Stimulated activated naive CD4-positive, alpha-beta T cell treated with Interleukin-2 at 50 U/mL for 16 hours (primary cell): ENCODE results near the gene DIAPH2.
"Not testable (repeated sequence)": the region's sequence is repeated elsewhere in the genome, so short reads cannot be mapped to it uniquely, and the experiment has no call there.

Experiments used
- DNase-seq: peaks from one replicate; lab custom pipeline; 2025; lab: John Stamatoyannopoulos, UW

The DIAPH2 gene

DNA sequence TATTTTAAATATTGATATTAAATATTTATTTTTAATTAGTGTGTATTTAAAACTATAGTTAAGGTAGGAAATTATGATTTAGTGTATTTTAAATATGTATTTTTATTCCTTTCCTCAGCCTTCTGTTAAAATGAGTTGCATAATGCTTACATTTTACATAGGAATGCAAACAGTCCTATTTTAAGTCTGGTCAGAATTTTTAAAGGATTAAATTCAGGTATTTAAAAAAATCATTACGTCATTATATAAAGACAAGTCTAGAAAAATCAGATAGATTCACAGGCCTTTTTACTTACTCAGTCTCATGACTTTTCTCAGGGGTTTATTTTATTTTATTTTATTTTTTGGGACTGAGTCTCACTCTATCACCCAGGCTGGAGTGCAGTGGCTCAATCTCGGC, 148.7 kb downstream of the DIAPH2 start:
- DNase-seq: no peak

DNA sequence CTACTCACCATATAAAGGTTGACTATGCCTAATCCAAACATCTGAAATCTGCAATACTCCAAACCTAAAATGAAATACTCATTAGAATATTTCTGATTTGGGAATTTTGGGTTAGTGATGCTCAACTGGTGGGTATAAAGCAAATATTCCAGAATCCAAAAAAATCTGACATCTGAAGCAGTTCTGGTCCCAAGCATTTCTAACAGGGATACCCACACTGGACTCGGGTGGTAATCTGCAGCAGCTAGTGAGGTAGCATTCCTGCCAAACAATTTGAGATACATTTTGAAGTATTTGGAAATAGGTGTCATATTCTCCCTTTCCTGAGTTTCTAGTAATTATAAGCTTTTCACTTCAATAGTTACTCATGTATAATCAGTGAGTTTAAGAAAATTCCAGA, 149.5 kb downstream of the DIAPH2 start:
- no peak for DNase-seq

DNA sequence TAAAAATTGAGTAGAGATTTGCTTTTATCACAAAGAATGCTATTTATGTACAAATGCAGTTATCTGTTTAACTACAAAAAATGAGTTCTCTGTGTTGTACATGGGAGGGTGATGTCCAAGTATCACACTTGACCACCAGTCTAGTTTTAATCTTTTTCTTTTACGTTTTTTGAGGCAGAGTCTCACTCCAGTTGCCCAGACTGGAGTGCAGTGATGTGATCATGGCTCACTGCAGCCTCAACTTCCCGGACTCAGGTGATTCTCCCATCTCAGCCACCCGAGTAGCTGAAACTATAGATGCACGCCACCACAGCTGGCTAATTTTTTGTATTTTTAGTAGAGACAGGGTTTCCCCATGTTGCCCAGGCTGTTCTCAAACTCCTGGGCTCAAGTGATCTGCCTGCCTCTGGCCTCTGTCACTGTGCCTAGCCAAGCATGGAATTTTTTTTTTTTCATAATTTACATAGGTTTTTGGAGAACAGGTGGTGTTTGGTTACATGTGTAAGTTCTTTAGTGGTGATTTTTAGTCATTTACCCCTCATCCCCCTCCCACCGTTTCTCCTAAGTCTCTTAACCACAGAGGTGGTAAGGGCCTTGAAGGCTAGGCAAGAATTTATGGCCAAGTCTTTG, 151.1 kb downstream of the DIAPH2 start:
- DNase-seq: no peak

DNA sequence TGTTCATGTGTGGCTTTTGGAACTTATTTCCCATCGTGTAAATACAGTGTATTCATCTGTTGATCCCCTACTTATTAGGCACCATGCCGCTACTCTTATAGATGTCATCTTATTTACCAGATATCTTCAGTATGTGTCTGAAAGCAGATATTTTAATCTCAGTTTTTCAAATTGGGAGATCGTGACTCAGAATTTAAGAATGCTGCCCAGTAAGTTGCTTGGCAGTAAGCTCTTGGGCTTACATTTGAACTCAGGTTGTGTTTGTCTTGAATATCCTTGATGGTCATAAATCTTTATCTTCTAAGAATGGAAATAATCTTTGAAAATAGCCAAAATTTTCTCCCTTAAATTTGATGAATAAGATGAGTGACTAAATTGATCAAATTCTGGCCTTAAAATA, 153.2 kb downstream of the DIAPH2 start:
- no peak for DNase-seq

DNA sequence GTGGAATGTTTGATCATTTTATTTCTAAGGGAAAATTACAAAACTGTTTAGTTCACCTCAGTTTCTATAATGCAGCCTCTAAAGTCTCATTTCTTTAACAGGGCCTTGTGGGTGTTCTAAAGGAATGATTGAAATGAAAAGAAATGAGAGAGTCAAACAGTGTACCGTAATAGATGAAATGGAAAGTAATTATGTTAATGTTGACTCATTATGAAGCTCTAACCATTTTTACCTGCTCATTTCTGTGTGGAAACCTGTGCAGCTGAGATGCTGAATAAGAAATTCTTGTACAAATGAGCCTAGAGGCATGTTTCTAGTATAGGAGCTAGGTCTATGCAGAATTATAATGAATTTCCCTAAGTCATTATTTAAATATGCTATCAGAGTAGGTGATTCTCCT, 153.9 kb downstream of the DIAPH2 start:
- DNase-seq: no peak

DNA sequence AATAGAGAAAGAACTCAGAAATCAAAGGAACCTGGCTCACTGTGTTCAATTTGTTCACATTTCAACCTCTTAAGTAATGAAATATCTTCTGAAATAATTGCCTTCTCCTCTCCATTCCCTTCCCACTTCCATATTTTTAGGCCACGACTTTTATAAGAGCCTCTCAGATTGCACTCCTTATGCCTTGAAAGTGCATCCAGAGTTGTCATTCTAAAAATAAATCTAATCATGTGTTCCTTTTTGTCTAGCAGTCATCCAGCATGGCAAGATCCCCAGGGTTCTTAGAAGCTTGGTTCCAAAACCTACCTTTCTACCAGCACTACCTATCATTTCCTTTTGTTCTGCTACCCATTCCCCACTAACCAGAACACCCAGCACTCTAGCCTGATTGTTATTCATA, 156.7 kb downstream of the DIAPH2 start:
- no peak for DNase-seq

DNA sequence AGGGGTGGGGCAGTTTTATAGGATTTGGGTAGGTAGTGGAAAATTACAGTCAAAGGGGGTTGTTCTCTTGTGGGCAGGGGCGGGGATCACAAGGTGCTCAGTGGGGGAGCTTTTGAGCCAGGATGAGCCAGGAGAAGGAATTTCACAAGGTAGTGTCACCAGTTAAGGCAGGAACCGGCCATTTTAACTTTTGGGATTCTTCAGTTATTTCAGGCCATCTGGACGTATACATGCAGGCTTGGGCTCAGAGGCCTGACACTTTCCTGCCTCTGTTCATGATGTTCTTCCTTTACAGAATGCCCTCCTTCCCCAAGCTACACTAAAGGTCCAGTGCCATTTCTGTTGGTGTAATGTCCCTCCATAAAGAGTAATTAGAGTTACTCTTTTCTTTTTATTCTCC, 157.2 kb downstream of the DIAPH2 start:
- not testable (repeated sequence) for DNase-seq

DNA sequence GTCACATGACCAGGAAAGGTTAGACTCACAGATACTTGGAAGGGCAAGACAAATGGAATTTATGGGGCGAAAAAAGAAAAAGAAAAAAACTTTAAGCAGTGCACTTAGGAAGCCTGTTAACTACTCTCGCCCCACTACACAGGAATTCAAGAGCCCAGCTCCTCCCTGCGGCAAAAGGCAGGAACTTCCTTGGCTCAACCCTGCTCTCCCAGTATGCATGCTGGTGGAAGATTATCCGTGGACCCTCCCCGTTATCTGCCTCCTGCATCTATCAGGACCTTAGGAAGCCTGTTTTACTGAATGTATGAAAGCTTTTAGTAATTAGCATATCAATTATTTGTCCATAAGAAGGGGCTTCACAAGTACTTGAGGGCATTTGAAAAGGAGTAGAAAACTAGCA, 158.9 kb downstream of the DIAPH2 start:
- DNase-seq: no peak

DNA sequence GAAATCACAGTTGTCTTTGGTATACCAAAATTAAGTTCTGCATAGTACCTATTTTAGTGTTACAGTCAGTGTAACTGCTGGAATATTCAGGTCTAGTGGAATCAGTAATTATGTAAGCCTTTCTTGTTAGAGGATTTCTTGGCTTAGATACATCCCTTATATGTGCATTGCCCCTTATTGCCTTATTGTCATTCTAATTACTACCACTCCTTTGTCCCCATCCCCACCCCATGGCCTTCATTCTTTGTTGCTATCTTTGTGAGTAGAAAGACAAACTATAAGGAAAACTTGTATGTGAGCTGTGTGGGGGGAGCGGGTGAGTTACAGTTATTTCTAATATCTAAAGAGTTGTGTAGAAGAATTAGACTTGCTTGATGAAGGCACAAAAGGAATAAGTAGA, 162.2 kb downstream of the DIAPH2 start:
- DNase-seq: no peak

DNA sequence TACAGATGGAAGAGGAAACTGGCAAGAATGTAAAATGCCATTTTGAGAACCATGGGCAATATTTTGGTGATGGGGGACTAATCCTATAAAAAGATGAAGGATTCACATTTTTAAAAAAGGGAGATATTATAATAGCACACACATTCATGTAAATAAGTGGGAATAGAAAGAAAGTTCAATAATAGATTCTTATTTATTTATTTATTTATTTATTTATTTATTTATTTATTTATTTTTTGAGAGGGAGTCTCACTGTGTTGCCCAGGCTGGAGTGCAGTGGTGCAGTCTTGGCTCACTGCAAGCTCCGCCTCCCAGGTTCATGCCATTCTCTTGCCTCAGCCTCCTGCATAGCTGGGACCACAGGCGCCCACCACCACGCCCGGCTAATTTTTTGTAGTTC, 174.8 kb downstream of the DIAPH2 start:
- not testable (repeated sequence) for DNase-seq

DNA sequence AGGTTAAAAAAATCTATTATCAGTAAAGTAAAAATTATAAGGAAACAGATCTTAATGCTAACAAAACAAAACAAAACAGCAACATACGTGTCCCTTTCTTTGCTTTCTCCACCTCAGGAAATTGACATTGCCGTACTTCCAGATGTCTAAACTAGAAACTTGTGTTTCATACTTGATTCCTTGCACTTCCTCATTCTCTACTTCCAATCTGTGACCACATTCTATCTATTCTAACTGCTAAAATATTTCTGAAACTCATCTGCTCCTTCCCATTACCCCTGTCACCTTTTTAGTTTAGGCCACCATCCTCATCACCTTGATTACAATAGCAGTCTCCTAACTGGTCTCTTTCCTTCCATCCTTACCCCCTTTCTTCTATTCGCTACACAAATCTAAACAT, 176.6 kb downstream of the DIAPH2 start:
- DNase-seq: no peak

DNA sequence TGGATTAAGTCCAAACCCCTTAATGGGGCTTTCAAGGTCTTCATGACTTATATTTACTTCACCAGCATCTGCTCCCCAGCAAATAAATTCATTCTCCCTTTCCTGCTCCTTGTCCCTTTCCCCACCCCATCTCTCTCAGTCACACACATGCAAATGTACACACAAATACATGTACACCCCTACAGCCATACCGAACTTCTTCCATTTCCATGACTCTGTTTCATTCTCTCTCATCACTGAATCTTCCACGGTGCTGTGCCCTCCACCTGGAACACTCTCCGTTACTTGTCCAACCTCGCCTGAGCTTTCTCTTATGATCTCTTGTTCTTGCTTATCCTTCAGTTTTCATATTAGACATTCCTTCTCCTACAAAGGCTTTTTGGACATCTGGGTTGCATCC, 177.0 kb downstream of the DIAPH2 start:
- DNase-seq: no peak

DNA sequence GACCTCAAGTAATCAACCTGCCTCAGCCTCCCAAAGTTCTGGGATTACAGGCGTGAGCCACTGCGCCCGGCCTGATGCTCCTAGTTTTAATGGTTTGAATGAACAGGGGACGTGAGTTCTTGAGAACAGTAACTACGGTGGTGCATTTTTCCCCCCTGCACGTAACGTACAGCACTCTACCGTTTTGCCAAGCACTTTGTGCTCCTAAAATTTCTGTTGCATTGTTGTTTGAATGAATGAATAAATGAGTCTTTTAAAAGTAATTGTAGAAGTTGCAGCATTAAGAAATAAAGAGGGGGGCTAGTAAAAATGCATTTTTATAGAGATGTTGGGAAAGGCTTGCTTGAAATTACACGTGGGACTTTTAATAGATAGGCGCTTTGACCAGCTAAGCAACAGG, 199.0 kb downstream of the DIAPH2 start, which contains the start of gene RPA4:
Gene RPA4, plus strand, starts transcription at position 301 of the 400 bp plus-strand sequence. CDS start 403 bp downstream, outside the sequence.
- DNase-seq: no peak

DNA sequence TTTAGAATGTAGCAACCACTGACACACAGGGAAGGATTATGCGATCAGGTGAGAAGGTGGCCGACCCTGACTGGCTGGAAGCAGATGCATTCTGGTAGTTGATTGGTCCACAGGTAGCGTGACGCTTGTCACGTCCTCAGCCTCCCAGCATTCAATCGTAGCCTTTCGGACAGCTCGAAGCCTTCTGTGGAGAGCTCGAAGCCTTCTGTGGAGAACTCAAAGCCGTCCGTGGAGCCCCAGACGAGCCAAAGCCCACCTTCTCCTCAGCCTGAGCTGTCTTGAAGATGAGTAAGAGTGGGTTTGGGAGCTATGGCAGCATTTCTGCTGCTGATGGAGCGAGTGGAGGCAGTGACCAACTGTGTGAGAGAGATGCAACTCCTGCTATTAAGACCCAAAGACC, 199.4 kb downstream of the DIAPH2 start:
- no peak for DNase-seq

DNA sequence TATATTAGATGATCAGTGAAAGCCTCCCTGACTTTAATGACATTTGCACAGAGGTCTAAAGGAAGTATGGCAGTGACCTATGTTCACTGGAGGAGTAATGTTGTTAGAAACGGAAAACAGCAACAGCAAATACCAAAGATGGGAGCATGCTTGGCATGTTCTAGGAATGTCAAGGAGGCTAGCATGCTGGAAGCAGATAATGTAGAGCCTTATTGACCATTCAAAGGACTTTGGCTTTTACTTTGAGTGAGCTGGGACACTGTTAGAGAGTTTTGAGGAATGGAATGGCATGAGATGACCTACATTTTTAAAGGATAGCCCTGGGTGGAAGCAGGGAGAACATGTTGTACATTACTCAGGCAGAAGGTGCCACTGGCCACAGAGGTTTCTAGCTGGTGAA, 205.1 kb downstream of the DIAPH2 start:
- no peak for DNase-seq

DNA sequence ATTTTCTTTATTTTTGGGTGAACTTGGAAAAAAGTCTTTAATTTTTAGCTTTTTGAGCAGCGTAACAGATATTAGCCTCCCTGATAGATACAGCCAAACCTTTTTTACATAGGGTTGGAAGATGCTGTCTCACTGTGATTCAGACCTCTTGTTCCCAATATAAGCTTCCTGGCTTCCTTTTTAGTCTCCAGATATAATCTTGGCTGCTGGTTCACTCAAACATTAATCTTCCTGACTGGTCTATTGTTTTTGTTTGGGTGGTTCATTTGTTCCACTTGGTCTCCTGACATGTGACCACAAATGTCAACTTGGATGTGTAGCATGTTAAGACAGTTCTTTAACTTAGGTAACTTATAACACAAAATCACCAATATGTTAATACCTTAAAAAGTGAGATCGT, 222.1 kb downstream of the DIAPH2 start:
- DNase-seq: no peak

DNA sequence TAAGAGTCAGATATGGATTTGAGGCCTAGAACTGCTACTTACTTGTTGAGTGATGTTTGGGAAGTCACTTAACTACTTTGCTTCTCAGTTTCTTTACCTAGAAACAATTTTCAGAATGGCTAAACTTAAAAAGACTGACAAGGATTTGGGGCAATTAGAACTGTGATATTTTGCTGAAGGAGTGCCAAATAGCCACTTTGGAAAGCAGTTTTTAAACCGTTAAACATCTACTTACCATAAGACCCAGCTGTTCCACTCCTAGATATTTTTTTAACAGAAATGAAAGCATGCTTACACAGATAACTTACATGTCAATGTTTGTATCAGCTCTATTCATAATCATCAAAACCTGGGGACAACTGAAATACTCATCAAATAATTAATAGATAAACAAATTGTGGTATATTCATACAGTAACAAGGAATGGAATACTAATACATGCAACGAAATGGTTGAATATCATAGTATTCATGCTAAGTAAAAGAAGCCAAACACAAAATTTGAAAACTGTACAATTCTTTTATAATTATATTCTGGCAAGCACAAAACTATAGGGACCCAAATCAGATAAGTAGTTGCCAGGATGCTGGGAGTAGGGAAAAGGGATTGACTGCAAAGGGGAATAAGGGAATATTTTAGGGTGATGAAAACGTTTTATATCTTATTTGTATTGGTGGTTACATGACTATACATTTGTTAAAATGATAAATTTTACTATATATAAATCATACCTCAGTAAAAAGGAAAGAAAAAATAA, 223.1 kb downstream of the DIAPH2 start:
- no peak for DNase-seq

DNA sequence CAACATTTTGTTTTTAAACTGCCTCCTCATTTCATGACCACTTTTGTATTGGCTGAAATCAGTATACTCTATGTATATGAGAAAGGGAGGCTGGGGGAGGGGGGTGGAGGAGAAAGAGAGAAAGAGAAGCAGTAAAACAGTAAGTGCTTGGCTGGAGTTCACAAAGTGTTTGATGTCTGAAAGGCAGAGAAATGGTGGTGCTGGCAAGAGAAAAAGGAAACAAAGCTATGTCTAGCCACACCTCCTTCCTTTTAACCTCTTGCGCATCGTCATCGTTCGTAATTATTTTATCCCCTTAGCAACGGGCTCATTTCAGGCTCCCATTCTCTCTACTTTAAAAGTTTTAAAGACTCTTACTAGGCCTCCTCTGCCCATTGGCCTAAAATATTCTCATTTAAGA, 224.6 kb downstream of the DIAPH2 start:
- no peak for DNase-seq

DNA sequence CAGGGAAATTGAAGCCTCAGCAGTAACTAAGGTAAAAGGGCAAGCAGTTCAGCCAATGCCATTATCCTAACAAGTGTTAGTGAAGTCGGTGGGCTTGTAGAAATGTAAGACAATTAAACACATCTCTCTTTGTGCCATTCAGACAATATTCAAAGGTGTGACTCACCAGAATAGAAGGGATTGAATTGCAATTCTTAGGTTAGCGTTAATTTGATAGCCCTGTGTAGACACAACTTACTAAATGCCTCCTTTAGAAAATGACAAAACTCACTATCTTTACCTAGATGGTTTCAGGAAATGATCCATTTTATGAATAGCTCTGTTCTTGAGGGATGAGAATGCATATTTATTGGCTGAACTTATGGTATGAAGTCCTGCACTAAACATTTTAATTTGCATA, 234.2 kb downstream of the DIAPH2 start:
- DNase-seq: no peak

DNA sequence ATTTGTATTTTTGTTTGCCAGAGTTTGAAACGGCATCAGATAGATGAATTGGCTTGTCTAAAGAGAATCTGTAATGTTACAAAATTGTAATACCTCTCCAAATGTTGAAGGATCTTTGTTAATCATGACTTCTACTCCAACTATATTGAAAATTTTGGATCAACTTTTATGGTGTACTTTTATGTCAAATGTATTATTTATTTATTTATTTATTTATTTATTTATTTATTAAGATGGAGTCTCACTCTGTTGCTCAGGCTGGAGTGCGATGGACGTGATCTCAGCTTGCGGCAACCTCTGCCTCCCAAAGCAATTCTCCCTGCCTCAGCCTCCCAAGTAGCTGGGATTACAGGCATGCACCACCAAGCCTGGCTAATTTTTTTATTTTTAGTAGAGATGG, 235.0 kb downstream of the DIAPH2 start:
- no peak for DNase-seq

DNA sequence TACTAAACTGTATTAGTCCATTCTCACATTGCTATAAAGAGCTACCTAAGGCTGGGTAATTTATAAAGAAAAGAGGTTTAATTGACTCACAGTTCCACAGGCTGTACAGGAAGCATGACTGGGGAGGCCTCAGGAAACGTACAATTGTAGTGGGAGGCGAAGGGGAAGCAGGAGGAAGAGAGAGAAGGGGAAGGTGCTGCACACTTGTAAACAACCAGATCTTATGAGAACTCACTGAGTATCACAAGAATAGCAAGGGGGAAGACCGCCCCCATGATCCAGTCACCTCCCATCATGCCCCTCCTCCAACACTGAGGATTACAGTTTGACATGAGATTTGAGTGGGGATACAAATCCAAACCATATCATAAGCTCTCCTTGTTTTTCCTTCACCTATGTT, 239.9 kb downstream of the DIAPH2 start:
- no peak for DNase-seq

DNA sequence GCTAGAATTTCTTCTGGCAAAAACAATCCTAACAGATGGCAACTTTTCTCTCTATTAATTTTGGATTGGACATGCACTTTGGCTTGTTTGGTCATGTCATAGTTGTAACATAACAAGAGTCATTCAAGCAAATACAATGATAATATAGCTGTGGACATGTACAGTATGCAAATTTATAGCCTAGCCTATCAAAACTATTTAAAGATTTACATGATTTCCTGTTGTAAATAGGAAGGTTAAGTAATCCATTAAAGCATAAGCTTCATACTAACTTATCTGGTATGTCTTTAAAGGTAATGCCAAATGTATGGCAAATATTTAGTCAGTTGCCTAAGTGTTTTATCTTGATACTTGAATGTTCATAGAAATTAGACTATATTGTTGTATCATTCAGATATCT, 244.4 kb downstream of the DIAPH2 start:
- no peak for DNase-seq

DNA sequence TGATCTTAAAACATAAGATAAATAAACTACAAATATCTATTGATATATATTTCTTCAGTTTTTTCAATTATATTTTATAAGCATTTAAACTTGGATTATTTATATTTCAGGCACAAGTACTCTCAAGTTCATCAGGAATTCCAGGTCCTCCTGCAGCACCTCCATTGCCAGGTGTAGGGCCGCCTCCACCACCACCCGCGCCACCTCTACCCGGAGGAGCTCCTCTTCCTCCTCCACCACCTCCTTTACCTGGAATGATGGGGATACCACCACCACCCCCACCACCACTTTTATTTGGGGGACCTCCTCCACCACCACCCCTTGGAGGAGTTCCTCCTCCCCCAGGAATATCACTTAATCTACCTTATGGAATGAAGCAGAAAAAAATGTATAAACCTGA, 273.1 kb downstream of the DIAPH2 start:
- DNase-seq: no peak

DNA sequence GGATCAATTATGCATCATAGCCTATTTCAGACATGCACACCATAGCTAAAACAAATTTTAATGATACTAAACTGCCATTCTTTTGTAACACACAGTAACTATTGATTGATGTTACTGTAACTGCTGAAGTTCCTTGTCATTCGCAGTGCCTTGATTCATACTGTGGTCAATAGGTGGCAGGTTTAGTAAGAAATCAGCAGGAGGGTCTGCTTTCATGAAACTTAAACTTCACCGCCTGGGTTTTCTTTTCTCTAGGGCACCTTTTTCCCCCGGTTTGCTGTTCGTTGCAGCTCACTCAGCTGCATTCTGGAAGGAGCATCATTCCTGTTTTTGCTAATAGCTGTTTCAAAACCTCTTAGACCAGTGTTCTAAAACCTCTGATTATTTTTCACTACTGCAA, 287.2 kb downstream of the DIAPH2 start:
- DNase-seq: no peak
